A549 (cell line): ENCODE measurements around the gene COL15A1. TPM values are rescaled to one million over a fixed set of nuclear protein-coding genes. Genes with fewer than 3 reads are reported as not detected.

Source experiments
- ATAC-seq, 2 experiments: fragments of 200-7000 bp in 1 of 2; fragments of >200 bp in 1 of 2; cut with Nextera tagmentation in 1 of 2; cut with Tn5 transposase in 1 of 2; 3 replicates each; pipeline versions ENCODE4 v1.8.0 to v1.9.1; 2018 to 2020; ENCODE audit warnings: mild to moderate bottlenecking in 1 of 2, moderate library complexity in 1 of 2
- CTCF ChIA-PET: fragments of 300-600 bp; sonication (Branson Sonifier 250); formaldehyde crosslinking; extraction: SDS; loops from one replicate; lab custom pipeline; 2021; ENCODE audit warnings: antibody characterized with exemption, inconsistent platforms; lab: Yijun Ruan, JAX
- POLR2A ChIA-PET: fragments of 350-600 bp; formaldehyde crosslinking; extraction: SDS; loops from one replicate; lab custom pipeline; 2021; ENCODE audit warnings: antibody characterized with exemption, inconsistent platforms; lab: Yijun Ruan, JAX
- DNase-seq, 2 experiments: peaks; one replicate each; pipeline versions ENCODE4 v3.0.0 to v3.0.0-alpha.2; 2011 to 2016; ENCODE audit warnings: low read depth in 1 of 2, low spot score in 1 of 2
- FAIRE-seq: peaks from 2 replicates; lab custom pipeline; 2011; peaks lifted over from hg19 to GRCh38; lab: Jason Lieb, UNC
- H3K27ac ChIP-seq, 2 experiments: fragments of >200 bp; sonication (Bioruptor Twin); formaldehyde crosslinking; 3 replicates each; pipeline ENCODE4 v1.5.1; 2016 to 2017
- H3K4me1 ChIP-seq: fragments of >200 bp; sonication (Bioruptor Twin); formaldehyde crosslinking; 3 replicates; pipeline ENCODE4 v1.6.1; 2016
- H3K4me2 ChIP-seq: fragments of >200 bp; sonication (Bioruptor Twin); formaldehyde crosslinking; 3 replicates; pipeline ENCODE4 v1.6.1; 2016
- H3K4me3 ChIP-seq: fragments of >200 bp; sonication (Bioruptor Twin); formaldehyde crosslinking; 3 replicates; pipeline ENCODE4 v1.5.1; 2016
- H3K9me3 ChIP-seq: fragments of >200 bp; sonication (Bioruptor Twin); formaldehyde crosslinking; 3 replicates; pipeline ENCODE4 v1.6.1; 2016
- BHLHE40 ChIP-seq: IDR thresholded peaks from 2 replicates; pipeline ENCODE4 v1.6.1; 2012; ENCODE audit warnings: low read depth, low read length, inconsistent platforms
- CHD4 ChIP-seq: fragments of 200-600 bp; sonication (generic); IDR thresholded peaks from 2 replicates; pipeline ENCODE4 v1.6.1; 2016; ENCODE audit warnings: antibody characterized with exemption, mild to moderate bottlenecking, borderline replicate concordance
- EHF ChIP-seq: fragments of 250-450 bp; sonication (Bioruptor Pico); IDR thresholded peaks from 2 replicates; pipeline ENCODE4 v1.5.0; 2020; ENCODE audit warnings: mild to moderate bottlenecking
- FOSL2 ChIP-seq, 2 experiments: fragments of 450-650 bp in 1 of 2; fragments of >200 bp in 1 of 2; sonication (Bioruptor Twin) in 1 of 2; formaldehyde crosslinking; IDR thresholded peaks; 2 replicates each; pipeline versions ENCODE4 v1.5.0 to v1.6.1; 2016 to 2020; ENCODE audit warnings: mild to moderate bottlenecking in 1 of 2, moderate library complexity in 1 of 2
- FOXS1 ChIP-seq: fragments of 250-450 bp; sonication (Bioruptor Pico); IDR thresholded peaks from 2 replicates; pipeline ENCODE4 v1.5.0; 2020; ENCODE audit warnings: mild to moderate bottlenecking, moderate library complexity
- GATA3 ChIP-seq: IDR thresholded peaks from 2 replicates; pipeline ENCODE4 v1.6.1; 2012; ENCODE audit warnings: borderline replicate concordance
- JUN ChIP-seq, 2 experiments: fragments of >200 bp; sonication (Bioruptor Twin); formaldehyde crosslinking; IDR thresholded peaks; 2 replicates in 1 of 2; 3 replicates in 1 of 2; pipeline ENCODE4 v1.6.1; 2016 to 2017
- JUNB ChIP-seq: fragments of >200 bp; sonication (Bioruptor Twin); formaldehyde crosslinking; IDR thresholded peaks from 2 replicates; pipeline ENCODE4 v1.6.1; 2016
- MYC ChIP-seq: IDR thresholded peaks from 2 replicates; pipeline ENCODE4 v1.6.1; 2012; ENCODE audit warnings: mild to moderate bottlenecking, inconsistent platforms, low read length, improper control_type of control experiment, borderline replicate concordance
- NPAS2 ChIP-seq: fragments of 250-450 bp; sonication (Bioruptor Pico); IDR thresholded peaks from 2 replicates; pipeline ENCODE4 v1.8.0; 2022; ENCODE audit warnings: mild to moderate bottlenecking, moderate library complexity, borderline replicate concordance
- RAD21 ChIP-seq, 2 experiments: fragments of >200 bp in 1 of 2; sonication (Bioruptor Twin) in 1 of 2; formaldehyde crosslinking in 1 of 2; IDR thresholded peaks in 1 of 2; conservative IDR thresholded peaks in 1 of 2; 2 replicates in 1 of 2; 3 replicates in 1 of 2; pipeline ENCODE4 v1.6.1; 2012 to 2018; ENCODE audit warnings: inconsistent platforms in 1 of 2
- RCOR1 ChIP-seq: fragments of 150-350 bp; IDR thresholded peaks from 2 replicates; pipeline ENCODE4 v1.6.1; 2014; ENCODE audit warnings: antibody characterized with exemption, low read length, low read depth
- RFX5 ChIP-seq: fragments of 450-650 bp; IDR thresholded peaks from 2 replicates; pipeline ENCODE4 v1.7.1; 2014; ENCODE audit warnings: antibody characterized with exemption, mild to moderate bottlenecking, moderate library complexity
- SMC3 ChIP-seq: fragments of >200 bp; sonication (Bioruptor Twin); formaldehyde crosslinking; IDR thresholded peaks from 3 replicates; pipeline ENCODE4 v1.6.1; 2018; ENCODE audit warnings: inconsistent platforms
- TFCP2L1 ChIP-seq: fragments of 250-450 bp; sonication (Bioruptor Pico); IDR thresholded peaks from 2 replicates; pipeline ENCODE4 v1.5.0; 2021; ENCODE audit warnings: mild to moderate bottlenecking
- ZNF302 ChIP-seq: fragments of 250-450 bp; sonication (Bioruptor Pico); IDR thresholded peaks from 2 replicates; pipeline ENCODE4 v1.9.0; 2021; ENCODE audit warnings: inconsistent platforms, mild to moderate bottlenecking, moderate library complexity
- ZSCAN20 ChIP-seq: fragments of 250-450 bp; sonication (Bioruptor Pico); IDR thresholded peaks from 2 replicates; pipeline ENCODE4 v1.8.0; 2022; ENCODE audit warnings: mild to moderate bottlenecking, moderate library complexity
- WGBS: methylation state at CpG from one replicate; pipeline ENCODE4 v1.1.6; 2017; ENCODE audit errors: missing lambda C conversion rate; 5-methylcytosine and 5-hydroxymethylcytosine counted together
- polyA plus RNA-seq, 4 experiments: library from polyadenylated mRNA; depleted of rRNA in 3 of 4; stranded (reverse); fragments of >200 nt; fragmentation: RNase III in 1 of 4; extraction: RNeasy Plus Mini Kit Qiagen cat#74134 plus additional on column Dnase treatment in 1 of 4; gene quantifications; 2 replicates in 3 of 4; 3 replicates in 1 of 4; pipeline ENCODE4 v1.2.3, GENCODE V29; 2011 to 2017
- TF ChIP-seq, protein P1 (sequence below): IDR thresholded peaks from 2 replicates; pipeline ENCODE4 v1.6.1; 2012
- TF ChIP-seq, protein P2 (sequence below): fragments of 250-450 bp; sonication (Bioruptor Pico); IDR thresholded peaks from 2 replicates; pipeline ENCODE4 v1.5.0; 2021; ENCODE audit warnings: mild to moderate bottlenecking, moderate library complexity, borderline replicate concordance

COL15A1 gene
- polyA plus RNA-seq, 2 of the 4 experiments (the other 2 are of a cell fraction) = 0.09 to 0.12 TPM

DNA sequence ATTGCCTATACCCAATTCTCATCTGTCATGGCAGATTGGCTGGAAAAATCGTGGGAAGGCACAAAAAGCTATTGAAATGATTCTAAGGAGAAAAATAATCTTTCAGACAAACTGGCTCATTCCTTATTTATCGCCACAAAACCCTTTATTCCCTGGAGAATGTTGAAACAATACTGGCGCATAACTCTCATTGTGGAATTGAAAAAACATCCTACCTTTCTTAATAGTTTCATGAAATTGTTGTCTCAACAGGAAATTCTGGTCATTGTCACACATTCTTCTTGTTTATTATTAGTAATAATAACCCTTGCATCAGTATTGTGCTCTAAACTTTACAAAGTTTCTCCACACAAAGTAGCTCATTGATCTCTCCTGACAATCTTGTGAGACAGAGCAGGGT, 48.9 kb upstream of the COL15A1 start:
- no peak overlapping the region for H3K4me2 ChIP-seq
- 54% methylated on average over 3 of the region's 3 CpGs for WGBS
- DNase-seq = no peak
- no peak for ATAC-seq
- TF ChIP-seq, protein P1, sequence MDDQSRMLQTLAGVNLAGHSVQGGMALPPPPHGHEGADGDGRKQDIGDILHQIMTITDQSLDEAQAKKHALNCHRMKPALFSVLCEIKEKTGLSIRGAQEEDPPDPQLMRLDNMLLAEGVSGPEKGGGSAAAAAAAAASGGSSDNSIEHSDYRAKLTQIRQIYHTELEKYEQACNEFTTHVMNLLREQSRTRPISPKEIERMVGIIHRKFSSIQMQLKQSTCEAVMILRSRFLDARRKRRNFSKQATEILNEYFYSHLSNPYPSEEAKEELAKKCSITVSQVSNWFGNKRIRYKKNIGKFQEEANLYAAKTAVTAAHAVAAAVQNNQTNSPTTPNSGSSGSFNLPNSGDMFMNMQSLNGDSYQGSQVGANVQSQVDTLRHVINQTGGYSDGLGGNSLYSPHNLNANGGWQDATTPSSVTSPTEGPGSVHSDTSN = no peak
- no peak for TF ChIP-seq TFCP2L1 (CRISPR knock-in tag)
- H3K4me1 ChIP-seq = no peaks in the 10 kb centered on the region
- ChIA-PET POLR2A (no interaction called here), CTCF (interaction anchor here (1.7 kb wide), 1 partner anchor 34 kb away, joined by 5 read pairs; no protein-coding TSS in a partner anchor)
- H3K4me3 ChIP-seq = no peak overlapping the region
- peaks cover 30% of the 10 kb centered on the region; the same call in 2 of the 3 replicates for H3K9me3 ChIP-seq
- no peak overlapping the region for H3K27ac ChIP-seq
- no peak for FAIRE-seq

DNA sequence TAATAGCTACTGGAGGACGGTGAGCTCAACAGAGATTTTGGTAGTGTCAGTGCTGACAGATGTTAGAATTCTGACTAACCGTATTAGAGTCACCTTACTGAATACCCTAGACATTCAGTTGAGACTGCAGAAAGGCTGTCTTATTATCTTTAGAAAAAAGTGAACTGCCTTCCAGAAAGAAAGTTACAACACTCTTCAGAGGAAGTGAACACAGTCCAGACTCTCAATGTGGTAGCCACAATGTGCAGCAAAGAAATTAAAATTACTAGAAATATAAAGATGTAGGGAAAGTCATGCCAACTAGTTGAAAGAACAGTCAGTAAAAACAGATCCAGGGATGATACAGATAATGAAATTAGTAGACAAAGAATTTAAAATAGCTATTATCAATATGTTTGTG, 47.1 kb upstream of the COL15A1 start:
- no peak for TF ChIP-seq NPAS2 (CRISPR knock-in tag)
- no peak for TF ChIP-seq JUNB
- no peak for TF ChIP-seq ZSCAN20
- no peak for TF ChIP-seq ZNF302
- DNase-seq = no peak
- peaks cover 30% of the 10 kb centered on the region; the same call in 2 of the 3 replicates for H3K9me3 ChIP-seq
- H3K4me1 ChIP-seq = no peaks in the 10 kb centered on the region
- WGBS = 14% methylated on average over 2 of the region's 2 CpGs
- no peak for FAIRE-seq
- ChIA-PET CTCF (interaction anchor here (1.1 kb wide), 1 partner anchor 16 kb away, joined by 4 read pairs; no protein-coding TSS in a partner anchor), POLR2A (no interaction called here)
- no peak overlapping the region for H3K4me2 ChIP-seq
- H3K27ac ChIP-seq = no peak overlapping the region
- no peak for ATAC-seq
- no peak overlapping the region for H3K4me3 ChIP-seq

DNA sequence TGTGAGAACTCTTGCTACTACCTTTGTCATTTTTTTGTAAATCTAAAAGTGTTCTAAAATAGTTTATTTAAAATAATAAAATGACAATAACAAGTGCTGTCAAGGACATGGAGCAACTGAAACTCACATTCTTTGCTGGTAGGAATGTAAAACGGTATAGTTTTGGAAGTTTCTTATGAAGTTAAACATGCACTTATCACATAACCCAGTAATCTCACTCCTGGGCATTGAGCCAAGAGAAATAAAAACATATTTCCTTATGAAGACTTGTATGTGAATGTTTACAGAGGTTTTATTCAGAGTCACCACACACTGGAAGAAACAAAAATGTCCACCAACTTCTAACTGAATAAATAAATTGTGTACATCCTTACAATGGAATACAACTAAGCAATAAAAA, 46.0 kb upstream of the COL15A1 start:
- 2% methylated on average over 1 of the region's 1 CpG for WGBS
- FAIRE-seq (no peak), DNase-seq (no peak), ATAC-seq (no peak)
- H3K9me3 ChIP-seq = peaks cover 30% of the 10 kb centered on the region; the same call in 2 of the 3 replicates
- H3K4me2 ChIP-seq = no peak overlapping the region
- no peak overlapping the region for H3K27ac ChIP-seq
- TF ChIP-seq JUN (IDR thresholded peaks at IDR 0.05) (no peak), GATA3 (no peak), FOSL2 (IDR thresholded peaks at IDR 0.05) (no peak), FOSL2 (CRISPR knock-in tag; IDR thresholded peaks at IDR 0.05) (no peak), TFCP2L1 (CRISPR knock-in tag) (no peak), RAD21 (conservative IDR thresholded peaks at IDR 0.05 in 1 of 2, IDR thresholded peaks at IDR 0.05 in 1 of 2) (no peak), EHF (no peak), BHLHE40 (no peak), SMC3 (no peak), RFX5 (no peak), FOXS1 (CRISPR knock-in tag) (no peak), MYC (no peak), CHD4 (no peak), RCOR1 (no peak)
- TF ChIP-seq, protein P2, sequence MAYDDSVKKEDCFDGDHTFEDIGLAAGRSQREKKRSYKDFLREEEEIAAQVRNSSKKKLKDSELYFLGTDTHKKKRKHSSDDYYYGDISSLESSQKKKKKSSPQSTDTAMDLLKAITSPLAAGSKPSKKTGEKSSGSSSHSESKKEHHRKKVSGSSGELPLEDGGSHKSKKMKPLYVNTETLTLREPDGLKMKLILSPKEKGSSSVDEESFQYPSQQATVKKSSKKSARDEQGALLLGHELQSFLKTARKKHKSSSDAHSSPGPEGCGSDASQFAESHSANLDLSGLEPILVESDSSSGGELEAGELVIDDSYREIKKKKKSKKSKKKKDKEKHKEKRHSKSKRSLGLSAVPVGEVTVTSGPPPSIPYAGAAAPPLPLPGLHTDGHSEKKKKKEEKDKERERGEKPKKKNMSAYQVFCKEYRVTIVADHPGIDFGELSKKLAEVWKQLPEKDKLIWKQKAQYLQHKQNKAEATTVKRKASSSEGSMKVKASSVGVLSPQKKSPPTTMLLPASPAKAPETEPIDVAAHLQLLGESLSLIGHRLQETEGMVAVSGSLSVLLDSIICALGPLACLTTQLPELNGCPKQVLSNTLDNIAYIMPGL (CRISPR knock-in tag) = no peak
- no peak overlapping the region for H3K4me3 ChIP-seq
- ChIA-PET POLR2A (no interaction called here), CTCF (interaction anchor here (0.5 to 1.3 kb wide), 2 partner anchors 8 to 14 kb away, joined by 3 read pairs; no protein-coding TSS in a partner anchor)
- no peaks in the 10 kb centered on the region for H3K4me1 ChIP-seq
